Hematopoietic multipotent progenitor cell treated with erythropoietin and hydrocortisone succinate and interleukin-3 and kit ligand, for 17 days (in vitro differentiated cells): Measurements from ENCODE around the gene ZBTB49.
A peak's percentile ranks its signal among the peaks of the same experiment; 100 is the strongest.
"Not testable (repeated sequence)": the region's sequence is repeated elsewhere in the genome, so short reads cannot be mapped to it uniquely, and the experiment has no call there.

Experiments used
- DNase-seq: peaks from one replicate; pipeline ENCODE4 v3.0.0-alpha.2; 2015; ENCODE audit warnings: low spot score

Gene ZBTB49

DNA sequence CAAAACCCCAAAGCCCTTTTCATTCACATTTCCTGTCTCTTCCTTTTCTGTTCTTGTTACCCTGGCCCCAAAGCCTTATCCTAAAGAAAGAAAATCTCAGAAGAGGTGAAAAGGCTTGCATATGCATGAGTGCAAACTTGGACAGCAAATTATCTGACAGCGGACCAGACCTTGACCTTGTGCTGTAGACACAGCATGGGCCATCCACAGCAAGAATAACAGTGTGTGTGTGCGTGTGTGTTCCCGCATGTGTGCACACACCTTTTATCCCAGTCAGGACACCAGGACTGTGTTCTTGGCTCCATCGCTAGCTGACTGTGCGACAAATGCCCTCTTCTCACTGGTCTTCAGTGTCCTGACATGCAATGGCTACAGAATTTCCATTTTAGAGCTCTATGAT, 35.3 kb downstream of the ZBTB49 start:
- no peak for DNase-seq

DNA sequence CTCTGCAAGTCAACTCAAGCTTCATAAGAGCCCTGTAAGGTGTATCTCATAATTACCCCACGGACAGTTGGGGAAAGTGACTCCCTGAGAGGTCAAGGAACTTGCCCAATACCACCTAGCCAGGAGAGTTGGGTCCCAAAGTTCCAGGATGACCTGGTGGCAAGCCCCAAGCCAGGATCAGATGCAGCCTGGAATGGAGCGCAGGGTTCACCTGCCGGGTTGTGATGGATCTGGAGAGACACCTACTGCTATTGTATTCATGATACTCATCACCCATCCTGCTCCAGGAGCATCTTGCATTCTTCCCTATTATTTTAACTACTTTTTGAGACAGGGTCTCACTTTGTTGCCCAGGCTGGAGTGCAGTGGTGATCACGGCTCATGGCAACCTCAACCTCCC, 36.1 kb downstream of the ZBTB49 start:
- DNase-seq, result no peak

DNA sequence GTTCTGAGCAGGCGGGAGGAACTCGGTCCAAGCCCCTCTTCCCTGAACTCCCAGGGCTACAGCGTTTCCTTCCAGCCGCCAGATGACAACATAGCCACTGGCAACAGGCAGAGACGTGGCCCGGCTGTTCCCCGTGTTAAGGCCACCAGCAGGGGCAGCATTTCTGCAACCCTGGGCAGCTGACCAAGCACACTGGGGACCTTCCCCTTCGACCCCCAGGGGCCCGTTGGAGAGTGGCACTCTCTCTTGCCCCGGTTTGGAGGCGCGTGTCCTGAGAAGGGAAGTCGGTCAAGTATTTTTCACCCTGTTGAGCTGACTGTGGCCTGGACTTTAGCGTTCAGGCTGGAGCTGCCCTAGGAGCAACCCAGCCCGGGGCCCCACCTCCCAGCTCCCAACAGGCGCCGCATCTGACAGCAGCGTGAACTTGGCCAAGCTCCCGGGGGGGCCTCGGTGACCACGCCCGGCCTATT, 37.6 kb downstream of the ZBTB49 start:
- DNase-seq, result no peak

DNA sequence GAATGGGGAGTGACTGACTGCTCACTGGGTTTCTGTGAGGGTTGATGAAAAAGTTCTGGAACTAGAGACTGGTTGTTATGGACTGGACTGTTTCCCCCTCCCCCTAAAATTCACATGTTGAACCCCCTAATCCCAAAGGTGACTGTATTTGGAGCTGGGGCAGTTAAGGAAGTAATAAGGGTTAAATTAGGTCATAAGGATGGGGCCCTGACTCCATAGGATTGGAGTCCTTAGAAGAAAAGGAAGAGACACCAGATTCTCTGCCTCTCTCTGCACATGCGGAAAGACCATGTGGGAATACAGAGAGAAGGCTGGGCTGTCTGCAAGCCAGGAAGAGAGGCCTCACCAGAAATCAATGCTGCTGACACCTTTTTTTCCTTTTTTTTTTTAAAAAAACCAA, 38.2 kb downstream of the ZBTB49 start:
- DNase-seq, result no peak

DNA sequence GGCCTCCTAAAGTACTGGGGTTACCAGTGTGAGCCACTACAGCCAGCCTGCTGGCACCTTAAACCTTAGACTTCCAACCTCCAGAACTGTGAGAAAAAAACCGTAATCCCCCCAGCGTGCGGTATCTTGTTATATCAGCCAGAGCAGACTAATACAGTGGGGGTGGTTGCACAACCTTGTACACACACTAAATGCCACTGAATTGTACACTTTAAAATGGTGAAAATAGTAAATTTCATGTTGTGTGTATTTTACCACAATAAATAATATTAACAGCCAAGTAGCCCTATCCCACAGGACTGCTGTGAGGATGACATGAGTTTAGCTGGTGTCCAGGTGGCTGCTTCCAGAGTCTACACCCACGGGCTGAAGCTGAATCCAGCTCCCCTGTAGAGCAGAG, 38.8 kb downstream of the ZBTB49 start:
- DNase-seq, result no peak

DNA sequence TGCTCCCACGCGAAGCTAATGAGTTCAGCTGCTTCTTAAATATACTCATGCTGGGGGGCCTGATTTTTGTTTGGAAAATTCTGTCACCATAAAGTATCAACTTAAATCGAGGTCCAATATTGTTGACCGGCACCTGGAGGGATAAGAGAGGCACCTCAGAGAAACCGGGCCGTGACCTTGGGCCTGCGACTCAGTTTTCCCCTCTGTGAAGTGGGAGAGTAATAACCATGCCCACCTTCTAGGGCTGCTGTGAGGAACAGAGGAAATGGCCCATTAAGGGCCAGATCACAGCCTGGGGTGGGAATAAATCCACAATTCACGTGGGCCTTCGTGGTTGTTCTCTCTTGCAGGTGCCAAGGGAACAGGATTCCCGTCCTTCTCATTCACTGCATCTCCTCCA, 39.4 kb downstream of the ZBTB49 start:
- no peak for DNase-seq

DNA sequence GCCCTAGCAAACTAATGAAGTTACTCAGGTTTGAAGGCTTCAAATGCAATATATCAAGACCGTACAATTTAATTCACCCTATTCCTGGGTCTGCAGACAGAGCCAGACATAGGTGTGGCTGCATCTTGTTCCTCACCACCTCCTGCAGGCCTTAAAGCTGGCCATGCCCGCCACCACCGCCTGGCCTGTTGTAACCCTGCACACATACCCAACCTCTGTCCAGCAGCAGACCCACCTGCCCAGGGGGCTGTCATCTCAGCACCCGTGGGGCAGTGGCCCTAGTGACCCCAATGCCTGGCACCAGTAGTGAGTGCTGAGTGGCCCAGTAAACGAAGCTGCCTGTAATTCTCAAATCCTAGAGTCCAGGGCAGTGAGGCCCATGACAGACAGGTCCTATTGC, 40.7 kb downstream of the ZBTB49 start:
- no peak for DNase-seq

DNA sequence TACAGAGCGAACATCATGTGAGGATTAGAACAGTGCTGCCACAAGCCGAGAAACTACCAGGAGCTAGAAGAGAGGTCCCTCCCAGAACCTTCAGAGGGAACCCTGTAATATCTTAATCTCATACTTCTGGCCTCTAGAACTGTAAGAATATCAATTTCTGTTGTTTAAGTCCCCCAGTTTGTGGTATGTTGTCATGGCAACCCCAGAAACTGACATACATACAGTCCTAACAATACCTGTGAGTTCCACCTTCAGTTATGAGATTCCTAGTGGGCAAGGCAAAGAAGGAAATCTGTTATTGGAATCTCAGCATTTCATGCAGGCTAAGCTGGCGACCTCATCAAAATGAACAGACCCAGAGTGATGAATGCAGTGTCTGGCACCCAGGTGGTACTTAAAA, 42.5 kb downstream of the ZBTB49 start:
- no peak for DNase-seq

DNA sequence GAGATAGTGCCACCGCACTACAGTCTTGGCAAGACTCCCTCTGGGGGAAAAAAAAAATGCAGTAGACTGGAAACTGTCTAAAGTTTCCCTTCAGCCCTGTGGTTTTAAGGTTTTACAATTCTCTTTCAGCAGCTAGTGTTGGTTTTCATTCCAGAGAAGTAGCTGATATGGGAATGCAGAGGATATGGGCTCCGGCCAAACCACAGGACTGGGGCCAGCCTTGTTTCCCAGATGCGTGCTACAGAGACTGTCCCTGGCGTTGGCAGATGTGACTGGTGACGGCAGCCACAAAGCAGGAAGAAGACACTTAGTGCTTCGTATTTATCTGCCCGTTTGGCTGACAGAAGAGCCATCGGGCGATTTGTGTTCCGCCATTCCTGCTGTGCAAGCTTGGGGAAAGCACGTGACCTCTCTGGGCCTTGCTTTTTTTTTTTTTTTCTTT, 43.2 kb downstream of the ZBTB49 start:
- no peak for DNase-seq

DNA sequence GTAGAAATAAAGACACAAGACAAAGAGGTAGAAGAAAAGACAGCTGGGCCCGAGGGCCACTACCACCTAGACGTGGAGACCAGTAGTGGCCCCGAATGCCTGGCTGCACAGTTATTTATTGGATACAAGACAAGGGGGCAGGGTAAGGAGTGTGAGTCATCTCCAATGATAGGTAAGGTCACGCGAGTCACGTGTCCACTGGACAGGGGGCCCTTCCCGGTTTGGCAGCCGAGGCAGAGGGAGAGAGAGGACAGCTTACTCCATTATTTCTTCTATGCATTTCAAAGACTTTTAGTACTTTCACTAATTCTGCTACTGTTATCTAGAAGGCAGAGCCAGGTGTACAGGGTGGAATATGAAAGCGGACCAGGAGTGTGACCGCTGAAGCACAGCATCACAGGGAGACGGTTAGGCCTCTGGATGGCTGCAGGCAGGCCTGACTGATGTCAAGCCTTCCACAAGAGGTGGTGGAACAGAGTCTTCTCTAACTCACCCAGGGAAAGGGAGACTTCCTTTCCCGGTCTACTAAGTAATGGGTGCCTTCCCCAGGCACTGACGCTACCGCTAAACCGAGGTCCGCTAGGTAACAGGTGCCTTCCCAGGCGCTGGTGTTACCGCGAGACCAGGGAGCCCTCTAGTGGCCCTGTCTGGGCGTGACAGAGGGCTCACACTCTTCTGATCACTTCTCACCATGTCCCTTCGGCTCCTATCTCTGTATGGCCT, 44.9 kb downstream of the ZBTB49 start:
- peak; percentile 77 for DNase-seq

DNA sequence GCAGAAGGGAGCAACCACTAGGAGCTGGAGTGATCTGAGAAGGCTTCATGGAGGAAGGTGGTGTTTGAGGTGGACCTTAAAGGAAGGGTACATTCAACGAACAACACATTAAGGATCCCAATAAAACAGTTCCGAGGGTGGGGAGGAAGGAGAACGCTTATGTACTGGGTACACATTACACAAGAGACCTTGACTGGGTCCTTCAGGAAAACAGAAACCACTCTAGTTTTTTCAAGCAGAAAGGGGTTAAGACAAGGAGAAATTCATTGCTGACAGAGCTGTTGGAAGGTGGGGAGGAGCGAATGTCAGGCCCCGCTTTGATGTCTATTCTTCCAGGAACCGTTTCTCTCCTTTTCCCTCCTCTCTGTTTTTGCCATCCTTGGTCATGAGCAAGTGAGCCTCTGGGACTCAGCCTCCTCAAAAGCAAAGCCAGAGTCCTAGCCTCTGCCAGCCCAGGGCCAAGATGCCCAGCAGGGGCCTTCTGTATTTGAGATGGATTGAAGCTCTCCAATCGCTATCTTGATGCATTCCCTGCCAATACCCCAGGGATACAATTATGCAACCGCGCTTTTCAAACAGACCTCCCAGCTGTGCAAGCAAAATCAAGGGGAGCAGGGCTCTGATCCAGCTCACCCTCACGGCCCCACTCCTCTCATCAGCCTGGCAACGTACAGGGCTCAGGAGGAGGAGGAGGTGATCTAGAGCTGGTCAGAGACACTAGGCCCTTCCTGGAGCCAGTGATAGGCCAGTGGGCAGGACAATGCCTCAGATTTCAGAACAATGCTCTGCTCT, 48.4 kb downstream of the ZBTB49 start:
- no peak for DNase-seq

DNA sequence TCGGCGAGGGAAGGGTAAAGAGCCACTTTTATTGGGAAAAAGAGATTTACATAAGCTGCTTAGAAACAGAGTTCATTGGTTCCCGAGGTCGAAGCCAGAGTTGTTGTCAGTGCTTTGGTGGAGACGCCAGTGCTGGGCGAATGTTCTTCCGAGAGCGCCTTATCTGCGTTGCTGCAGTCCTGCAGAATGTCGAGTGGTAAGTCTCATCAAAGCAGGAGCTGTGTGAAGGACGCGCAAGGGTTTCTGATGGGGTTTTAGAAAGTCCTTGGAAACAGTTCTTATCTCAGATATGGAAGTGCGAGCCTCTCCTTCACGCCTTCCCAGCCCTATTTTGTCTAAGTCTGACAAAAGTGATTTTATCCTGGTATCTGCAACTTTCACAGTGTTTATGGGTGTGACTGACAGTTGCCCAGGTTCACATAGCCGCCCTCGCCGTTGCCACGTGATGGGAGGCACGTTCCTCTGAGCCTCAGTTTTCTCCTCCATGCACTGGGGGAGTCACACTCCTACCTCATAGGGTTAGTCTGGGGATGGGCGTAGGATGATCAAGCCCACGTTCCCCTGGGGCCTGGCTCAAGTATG, 49.5 kb downstream of the ZBTB49 start:
- DNase-seq, result peak; percentile 8

DNA sequence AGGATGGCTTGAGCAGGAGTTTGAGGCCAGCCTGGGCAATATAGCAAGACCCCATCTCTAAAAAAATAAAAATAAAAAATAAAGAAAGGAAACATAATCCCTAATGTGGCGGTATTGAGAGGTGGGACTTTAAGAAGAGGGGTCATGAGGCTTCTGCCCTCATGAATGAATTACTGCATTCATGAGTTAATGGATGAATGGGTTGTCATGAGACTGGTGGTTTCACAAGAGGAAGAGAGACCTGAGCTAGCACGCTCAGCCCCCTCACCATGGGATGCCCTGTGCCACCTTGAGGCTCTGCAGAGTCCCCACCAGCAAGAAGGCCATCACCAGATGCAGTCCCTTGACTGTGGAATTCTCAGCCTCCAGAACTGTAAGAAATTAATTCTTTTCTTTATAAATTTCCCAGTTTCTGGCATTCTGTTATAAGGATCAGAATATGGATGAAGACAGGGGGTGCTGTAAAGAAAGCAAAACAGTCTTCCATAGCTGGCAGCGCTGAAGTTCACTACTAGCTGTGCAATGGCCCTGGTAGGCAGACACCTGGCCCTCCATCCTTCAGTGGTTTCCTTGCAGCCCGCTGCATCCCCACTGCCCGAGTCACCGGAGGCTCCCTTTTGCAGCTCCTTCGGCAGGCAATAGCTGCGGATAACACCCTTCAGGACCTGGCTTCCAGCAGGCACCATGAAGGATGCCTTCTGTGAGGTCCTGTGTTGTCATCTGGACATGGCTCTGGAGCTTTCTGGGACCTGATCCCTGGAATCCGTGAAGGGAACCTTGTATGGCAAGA, 52.0 kb downstream of the ZBTB49 start:
- no peak for DNase-seq

DNA sequence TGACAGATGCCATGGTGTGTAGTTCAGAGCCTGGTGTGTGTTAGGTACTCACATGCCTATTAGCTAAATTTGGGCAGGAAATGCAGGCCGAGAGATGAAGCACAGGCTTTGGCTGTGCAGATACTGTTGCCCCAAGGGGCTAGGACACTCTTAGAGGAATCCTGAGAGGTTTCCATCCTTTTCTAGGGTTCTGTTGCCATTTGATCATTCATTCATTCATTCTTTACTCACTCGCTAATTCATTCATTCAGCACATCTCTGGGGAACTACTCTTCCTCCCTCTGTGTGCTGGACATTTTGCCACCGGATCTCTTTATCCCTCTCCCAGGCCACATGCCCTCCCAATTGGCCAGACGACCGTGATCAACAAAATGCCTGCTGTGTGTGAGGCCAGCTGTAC, 53.0 kb downstream of the ZBTB49 start:
- no peak for DNase-seq

DNA sequence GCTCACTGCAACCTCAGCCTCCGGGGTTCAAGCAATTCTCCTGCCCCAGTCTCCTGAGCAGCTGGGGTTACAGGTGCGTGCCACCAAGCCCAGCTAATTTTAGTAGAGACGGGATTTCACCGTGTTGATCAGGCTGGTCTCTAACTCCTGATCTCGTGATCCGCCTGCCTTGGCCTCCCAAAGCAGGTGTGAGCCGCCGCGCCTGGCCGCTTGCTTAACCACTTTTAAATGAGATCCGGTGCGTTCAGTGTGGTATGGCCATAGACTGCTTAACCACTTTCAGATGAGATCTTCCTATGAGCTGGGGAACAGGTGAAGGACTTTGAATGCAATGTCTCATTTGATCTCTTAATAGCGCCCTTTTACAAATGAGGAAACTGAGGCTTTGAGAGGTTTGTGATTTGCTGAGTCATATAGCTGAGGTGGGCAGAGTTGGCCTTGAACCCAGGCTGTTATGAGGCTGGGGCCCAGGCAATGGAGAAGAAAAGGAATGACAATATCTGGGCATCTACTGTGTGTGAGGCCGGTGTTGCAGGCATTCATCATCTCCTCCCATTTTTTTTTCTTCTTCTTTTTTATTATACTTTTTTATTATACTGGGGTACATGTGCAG, 55.0 kb downstream of the ZBTB49 start:
- DNase-seq, result no peak

DNA sequence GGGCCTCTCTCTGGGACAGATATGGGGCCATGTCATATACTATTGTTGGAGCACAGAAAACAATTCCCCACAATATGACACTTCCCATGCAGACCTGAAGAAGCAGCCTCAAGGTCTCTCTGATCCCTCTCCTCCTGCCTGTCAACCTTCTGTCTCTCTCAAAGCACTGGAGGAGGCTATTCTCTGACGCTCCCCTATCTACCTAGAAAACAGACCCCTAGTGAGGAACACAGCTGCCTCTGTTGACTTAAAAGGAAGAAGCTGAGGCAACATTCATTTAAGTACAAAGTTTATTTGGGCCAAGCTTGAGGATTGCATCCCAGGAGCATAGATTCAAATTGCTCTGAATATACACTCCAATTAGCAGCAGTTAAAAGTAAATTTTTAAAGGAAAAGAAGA, 57.5 kb downstream of the ZBTB49 start:
- no peak for DNase-seq

DNA sequence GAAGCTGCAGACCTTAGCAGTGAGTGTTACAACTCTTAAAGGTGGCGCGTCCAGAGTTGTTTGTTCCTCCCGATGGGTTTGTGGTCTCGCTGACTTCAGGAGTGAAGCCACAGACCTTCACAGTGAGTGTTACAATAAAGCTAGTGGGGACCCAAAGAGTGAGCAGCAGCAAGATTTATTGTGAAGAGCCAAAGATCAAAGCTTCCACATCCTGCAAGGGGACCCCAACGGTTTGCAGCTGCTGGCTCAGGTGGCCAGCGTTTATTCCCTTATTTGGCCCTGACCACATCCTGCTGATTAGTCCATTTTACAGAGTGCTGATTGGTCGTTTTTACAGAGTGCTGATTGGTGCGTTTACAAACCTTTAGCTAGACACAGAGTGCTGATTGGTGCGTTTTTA, 58.5 kb downstream of the ZBTB49 start:
- not testable (repeated sequence) for DNase-seq

DNA sequence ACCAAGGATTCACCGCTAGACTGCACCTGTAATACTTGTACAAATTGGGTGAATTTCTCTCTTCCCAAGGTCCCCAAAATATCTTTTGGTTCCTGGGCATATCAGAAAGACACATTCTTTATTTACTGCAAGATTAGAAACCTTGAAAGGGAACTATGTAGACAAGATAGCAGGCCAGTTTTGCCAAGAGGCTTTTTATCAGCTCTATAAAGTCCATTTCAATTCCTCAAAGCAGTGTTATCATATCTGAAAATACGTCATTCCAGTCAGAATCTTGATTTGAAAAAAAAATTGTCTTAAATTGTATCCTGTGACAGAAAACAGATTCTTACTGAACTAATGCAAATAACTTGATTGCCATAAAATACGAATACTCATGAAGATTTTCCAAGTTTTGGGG, 59.8 kb downstream of the ZBTB49 start:
- DNase-seq, result no peak

DNA sequence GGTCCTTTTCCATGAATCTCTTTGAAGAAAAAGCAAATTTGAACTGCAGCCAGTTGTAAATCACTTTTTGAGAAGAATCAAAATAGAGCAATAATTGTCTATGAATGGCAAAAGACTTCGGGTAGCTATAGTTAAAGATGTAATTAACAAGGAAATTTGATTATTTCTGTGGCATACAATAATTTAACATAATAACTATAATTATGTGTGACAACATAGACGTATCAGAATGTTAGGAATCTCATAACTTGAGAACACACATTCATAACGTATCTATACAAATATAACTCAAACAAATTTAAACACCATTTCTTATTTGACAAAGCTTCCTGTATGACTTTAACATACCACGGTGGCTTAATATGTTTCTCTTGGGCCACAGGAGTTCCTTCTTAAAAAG, 60.9 kb downstream of the ZBTB49 start:
- DNase-seq, result no peak

DNA sequence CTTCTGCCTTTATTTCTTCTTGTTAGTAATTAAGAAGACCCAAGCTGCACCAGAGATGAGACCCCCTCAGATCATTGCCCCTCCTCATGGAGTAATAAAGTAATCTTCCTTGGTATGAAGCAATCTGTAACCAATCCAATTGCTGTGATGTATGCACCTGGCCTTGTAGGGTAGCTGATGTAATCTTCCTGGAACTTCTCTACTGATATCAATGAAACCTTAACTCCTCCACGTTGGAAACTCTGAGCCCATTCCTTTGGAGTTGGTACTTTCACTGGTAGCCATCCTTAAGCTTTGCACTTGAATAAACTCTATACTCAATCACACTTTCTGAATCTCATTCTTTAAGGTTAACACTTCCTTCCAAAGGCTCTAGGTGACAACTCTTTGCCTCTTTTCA, 65.3 kb downstream of the ZBTB49 start:
- DNase-seq, result no peak

DNA sequence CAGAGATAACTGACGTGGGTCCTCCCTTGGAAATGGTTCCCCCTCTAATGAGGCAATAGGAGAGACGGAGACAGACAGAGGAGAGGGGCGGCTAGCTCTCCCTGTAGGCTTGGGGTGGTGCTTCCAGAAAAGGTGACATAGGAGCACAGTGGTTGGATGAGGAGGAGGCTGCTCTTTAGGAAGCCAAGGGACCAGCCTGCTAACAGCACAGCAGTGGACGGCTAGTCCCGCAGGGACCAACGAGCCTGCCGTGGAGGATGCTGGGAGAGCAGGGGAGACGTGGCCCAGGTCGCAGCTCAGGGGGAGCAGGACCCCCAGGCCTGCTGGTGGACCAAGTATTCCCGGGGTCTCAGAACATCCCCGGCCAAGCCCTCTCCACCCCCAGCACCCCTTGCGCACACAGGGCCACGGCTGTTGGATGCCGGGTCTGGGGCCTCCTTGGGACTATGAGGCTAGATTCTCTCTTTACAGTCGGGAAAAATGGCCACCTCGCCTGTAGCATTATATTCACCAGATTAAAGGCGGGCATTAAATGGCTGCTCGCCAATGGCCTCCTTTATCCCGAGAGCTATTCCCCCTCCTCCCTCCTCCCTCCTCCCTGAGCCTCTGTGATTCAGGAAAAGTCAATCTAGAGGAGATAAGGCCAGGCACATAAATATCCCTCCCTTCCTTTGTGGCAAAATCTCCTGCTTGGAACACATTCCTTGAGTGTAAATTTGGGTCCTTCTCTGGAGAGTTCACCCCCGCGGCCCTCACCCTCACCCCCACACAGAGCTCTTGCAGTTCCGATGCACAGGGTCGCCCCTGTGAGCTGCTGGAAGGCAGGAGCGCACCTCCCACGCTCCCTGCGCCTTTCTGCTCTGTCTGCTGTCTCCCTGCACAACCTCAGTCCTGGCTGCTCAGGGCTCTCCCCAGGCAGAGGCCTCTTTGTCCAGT, 66.3 kb downstream of the ZBTB49 start:
- DNase-seq, result no peak
